GM23248 (cell line): ENCODE measurements around the gene SLC2A13. TPM values are rescaled to one million over a fixed set of nuclear protein-coding genes. Genes with fewer than 3 reads are reported as not detected.

Experiments used
- DNase-seq: peaks from one replicate; pipeline ENCODE4 v3.0.0-alpha.2; 2015
- H2AFZ ChIP-seq: fragments of 200-600 bp; sonication (generic); 2 replicates; pipeline ENCODE4 v1.6.1; 2016; ENCODE audit warnings: antibody characterized with exemption
- H3F3A ChIP-seq: fragments of 200-600 bp; sonication (generic); 2 replicates; pipeline ENCODE4 v1.6.1; 2016; ENCODE audit warnings: mild to moderate bottlenecking, antibody characterized with exemption, mixed run types; ENCODE audit not compliant: insufficient read depth
- H3K27ac ChIP-seq: fragments of 200-600 bp; sonication (generic); 2 replicates; pipeline ENCODE4 v1.5.1; 2016; ENCODE audit warnings: mild to moderate bottlenecking
- H3K27me3 ChIP-seq: fragments of 200-600 bp; sonication (generic); replicated peaks from 2 replicates; pipeline ENCODE4 v1.6.1; 2016; ENCODE audit warnings: mild to moderate bottlenecking; ENCODE audit not compliant: insufficient read depth
- H3K36me3 ChIP-seq: fragments of 200-600 bp; sonication (generic); 2 replicates; pipeline ENCODE4 v1.6.1; 2016; ENCODE audit warnings: low read depth, mild to moderate bottlenecking
- H3K4me1 ChIP-seq: fragments of 200-600 bp; sonication (generic); 2 replicates; pipeline ENCODE4 v1.6.1; 2016; ENCODE audit warnings: mild to moderate bottlenecking; ENCODE audit not compliant: insufficient read depth
- H3K4me2 ChIP-seq: fragments of 200-600 bp; sonication (generic); one replicate; pipeline ENCODE4 v1.6.1; 2016; ENCODE audit warnings: mild to moderate bottlenecking; ENCODE audit not compliant: unreplicated experiment
- H3K4me3 ChIP-seq: fragments of 200-600 bp; sonication (generic); 2 replicates; pipeline ENCODE4 v1.5.1; 2016; ENCODE audit warnings: mild to moderate bottlenecking
- H3K79me2 ChIP-seq: fragments of 200-600 bp; sonication (generic); 2 replicates; pipeline ENCODE4 v1.6.1; 2016; ENCODE audit warnings: mild to moderate bottlenecking; ENCODE audit not compliant: insufficient read depth
- H3K9ac ChIP-seq: fragments of 200-600 bp; sonication (generic); 2 replicates; pipeline ENCODE4 v1.6.1; 2016; ENCODE audit warnings: mild to moderate bottlenecking
- H3K9me2 ChIP-seq: fragments of 200-600 bp; sonication (generic); 2 replicates; pipeline ENCODE4 v1.6.1; 2016; ENCODE audit warnings: mixed run types, mild to moderate bottlenecking, moderate library complexity; ENCODE audit not compliant: insufficient read depth
- H3K9me3 ChIP-seq: fragments of 200-600 bp; sonication (generic); one replicate; pipeline ENCODE4 v1.6.1; 2017; ENCODE audit warnings: low read depth
- H4K20me1 ChIP-seq: fragments of 200-600 bp; sonication (generic); 2 replicates; pipeline ENCODE4 v1.6.0; 2016; ENCODE audit not compliant: insufficient read depth
- EZH2 ChIP-seq: fragments of 200-600 bp; sonication (generic); IDR thresholded peaks from 2 replicates; pipeline ENCODE4 v1.6.1; 2018; ENCODE audit warnings: antibody characterized with exemption, mild to moderate bottlenecking; ENCODE audit not compliant: insufficient read depth, poor library complexity, severe bottlenecking
- EZH2phosphoT487 ChIP-seq: fragments of 200-600 bp; sonication (generic); IDR thresholded peaks from 2 replicates; pipeline ENCODE4 v1.6.1; 2018; ENCODE audit warnings: antibody characterized with exemption, moderate library complexity, mild to moderate bottlenecking, low read depth; ENCODE audit not compliant: insufficient read depth
- WGBS, 2 experiments: methylation state at CpG; one replicate each; pipeline ENCODE4 v1.1.6; 2015 to 2017; ENCODE audit warnings: low lambda C conversion rate in 2 of 2, low coverage in 1 of 2; ENCODE audit errors: missing lambda C conversion rate in 2 of 2; 5-methylcytosine and 5-hydroxymethylcytosine counted together
- in situ Hi-C: fragments of 300-500 bp; cut with MboI; formaldehyde crosslinking; loops from 2 replicates; pipeline ENCODE4 v1.15.0; 2020
- polyA plus RNA-seq: library from polyadenylated mRNA; unstranded; fragments of >200 nt; fragmentation: Nextera tagmentation; extraction: Ambion mirVana; gene quantifications from 2 replicates; pipeline ENCODE4 v1.2.1, GENCODE V29; 2016
- total RNA-seq: library from RNA; depleted of rRNA; stranded (reverse); fragments of >200 nt; shearing (Covaris generic); gene quantifications from 2 replicates; pipeline ENCODE4 v1.2.3, GENCODE V29; 2014

Gene SLC2A13
- total and polyA plus RNA-seq, 2 experiments from 2014 or later: 3.3 to 9.2 TPM

- Histone ChIP-seq H3K4me2 (no peak overlapping the region), H3K9ac (no peak overlapping the region), H3K27me3 (no peaks in the 10 kb centered on the region), H3K36me3 (no peaks in the 10 kb centered on the region), H3K79me2 (no peaks in the 10 kb centered on the region), H3F3A (peaks cover 3% of the 10 kb centered on the region; the same call in 1 of the 2 replicates), H3K9me3 (no peaks in the 10 kb centered on the region), H3K4me3 (no peak overlapping the region), H3K4me1 (no peaks in the 10 kb centered on the region), H2AFZ (no peak overlapping the region), H3K9me2 (peaks cover 4% of the 10 kb centered on the region; the same call in 1 of the 2 replicates), H3K27ac (no peak overlapping the region), H4K20me1 (no peaks in the 10 kb centered on the region)
- 72 to 74% methylated on average over 7 of the region's 7 CpGs for WGBS, 2 experiments
- in situ Hi-C loops: no loop called here
- TF ChIP-seq EZH2 (no peak), EZH2phosphoT487 (no peak)
- no peak for DNase-seq
Observed at GRCh38 chr12:39782026-39782545, 323.8 kb downstream of the SLC2A13 start.

- DNase-seq: no peak
- no peak overlapping the region for H3K27ac ChIP-seq
Observed at GRCh38 chr12:39780913-39781446, 324.9 kb downstream of the SLC2A13 start.

GRCh38 chr12:39780411-39780912, 325.4 kb downstream of the SLC2A13 start:
- H3K27me3 ChIP-seq: no peaks in the 10 kb centered on the region
- no peaks in the 10 kb centered on the region for H4K20me1 ChIP-seq
- in situ Hi-C loops: no loop called here
- no peaks in the 10 kb centered on the region for H3K79me2 ChIP-seq
- H3K4me2 ChIP-seq: no peak overlapping the region
- H3K9me3 ChIP-seq: no peaks in the 10 kb centered on the region
- H3F3A ChIP-seq: peaks cover 3% of the 10 kb centered on the region; the same call in 1 of the 2 replicates
- no peak for TF ChIP-seq EZH2
- no peak for TF ChIP-seq EZH2phosphoT487
- H2AFZ ChIP-seq: no peak overlapping the region
- no peak overlapping the region for H3K4me3 ChIP-seq
- peak; percentile 1 for DNase-seq
- H3K36me3 ChIP-seq: no peaks in the 10 kb centered on the region
- H3K4me1 ChIP-seq: no peaks in the 10 kb centered on the region
- 76 to 77% methylated on average over 2 of the region's 2 CpGs for WGBS, 2 experiments
- peaks cover 4% of the 10 kb centered on the region; the same call in 1 of the 2 replicates for H3K9me2 ChIP-seq
- H3K27ac ChIP-seq: no peak overlapping the region
- no peak overlapping the region for H3K9ac ChIP-seq

More at GRCh38 chr12:39780913-39781446, 324.9 kb downstream of the SLC2A13 start:
- in situ Hi-C loops: no loop called here
- Histone ChIP-seq H3K4me3 (no peak overlapping the region), H3K79me2 (no peaks in the 10 kb centered on the region), H3K9me2 (peaks cover 4% of the 10 kb centered on the region; the same call in 1 of the 2 replicates), H4K20me1 (no peaks in the 10 kb centered on the region), H3K36me3 (no peaks in the 10 kb centered on the region), H3K9me3 (no peaks in the 10 kb centered on the region), H3K4me2 (no peak overlapping the region), H3K4me1 (no peaks in the 10 kb centered on the region), H3F3A (peaks cover 3% of the 10 kb centered on the region; the same call in 1 of the 2 replicates), H3K9ac (no peak overlapping the region), H3K27me3 (no peaks in the 10 kb centered on the region), H2AFZ (no peak overlapping the region)
- TF ChIP-seq EZH2phosphoT487 (no peak), EZH2 (no peak)
- WGBS, 2 experiments: 85 to 87% methylated on average over 4 of the region's 4 CpGs

DNA sequence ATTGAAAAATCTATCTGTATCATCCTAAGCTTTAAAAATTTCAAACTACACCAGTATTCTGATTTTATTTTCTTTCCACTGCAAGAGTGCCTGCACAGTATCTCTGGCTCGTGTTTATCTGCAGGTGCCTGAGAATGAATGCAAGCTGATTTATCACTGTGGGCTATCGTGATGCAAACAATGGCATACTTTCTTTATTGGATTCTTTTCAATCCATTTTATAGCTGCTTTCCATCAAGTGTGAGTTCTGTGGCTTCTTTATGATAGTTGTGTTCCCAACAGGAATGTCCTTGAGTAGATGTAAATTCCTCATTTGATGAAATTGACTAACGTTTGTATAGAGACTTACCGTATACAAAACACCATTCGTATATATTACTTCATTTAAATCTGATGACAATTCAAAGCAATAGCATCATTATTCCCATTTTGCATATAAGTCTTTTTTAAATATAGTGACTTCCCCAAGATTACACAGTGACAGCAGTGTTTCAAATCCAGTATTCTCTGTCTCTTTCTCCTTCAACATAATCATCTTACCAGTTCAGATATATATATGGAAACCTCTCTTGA, 326.0 kb downstream of the SLC2A13 start:
- Histone ChIP-seq H2AFZ (no peak overlapping the region), H3K27ac (no peak overlapping the region), H3K9ac (no peak overlapping the region), H3K4me2 (no peak overlapping the region), H4K20me1 (no peaks in the 10 kb centered on the region), H3K4me1 (no peaks in the 10 kb centered on the region), H3K36me3 (no peaks in the 10 kb centered on the region), H3K27me3 (no peaks in the 10 kb centered on the region), H3F3A (peaks cover 3% of the 10 kb centered on the region; the same call in 1 of the 2 replicates), H3K79me2 (no peaks in the 10 kb centered on the region), H3K4me3 (no peak overlapping the region), H3K9me2 (peaks cover 4% of the 10 kb centered on the region; the same call in 1 of the 2 replicates), H3K9me3 (no peaks in the 10 kb centered on the region)
- WGBS, 2 experiments: 90 to 93% methylated on average over 5 of the region's 5 CpGs
- DNase-seq: no peak
- TF ChIP-seq EZH2 (no peak), EZH2phosphoT487 (no peak)
- in situ Hi-C loops: no loop called here
